HG02588 (cell line): Measurements from ENCODE around the gene ANTXRL.
"Not testable (repeated sequence)": the region's sequence is repeated elsewhere in the genome, so short reads cannot be mapped to it uniquely, and the experiment has no call there.

Experiments used
- ATAC-seq: cut with Tn5 transposase; IDR thresholded peaks from one replicate; pipeline ENCODE4 v1.9.1; 2021; ENCODE audit warnings: mild to moderate bottlenecking, moderate library complexity; ENCODE audit not compliant: unreplicated experiment

Gene ANTXRL

DNA sequence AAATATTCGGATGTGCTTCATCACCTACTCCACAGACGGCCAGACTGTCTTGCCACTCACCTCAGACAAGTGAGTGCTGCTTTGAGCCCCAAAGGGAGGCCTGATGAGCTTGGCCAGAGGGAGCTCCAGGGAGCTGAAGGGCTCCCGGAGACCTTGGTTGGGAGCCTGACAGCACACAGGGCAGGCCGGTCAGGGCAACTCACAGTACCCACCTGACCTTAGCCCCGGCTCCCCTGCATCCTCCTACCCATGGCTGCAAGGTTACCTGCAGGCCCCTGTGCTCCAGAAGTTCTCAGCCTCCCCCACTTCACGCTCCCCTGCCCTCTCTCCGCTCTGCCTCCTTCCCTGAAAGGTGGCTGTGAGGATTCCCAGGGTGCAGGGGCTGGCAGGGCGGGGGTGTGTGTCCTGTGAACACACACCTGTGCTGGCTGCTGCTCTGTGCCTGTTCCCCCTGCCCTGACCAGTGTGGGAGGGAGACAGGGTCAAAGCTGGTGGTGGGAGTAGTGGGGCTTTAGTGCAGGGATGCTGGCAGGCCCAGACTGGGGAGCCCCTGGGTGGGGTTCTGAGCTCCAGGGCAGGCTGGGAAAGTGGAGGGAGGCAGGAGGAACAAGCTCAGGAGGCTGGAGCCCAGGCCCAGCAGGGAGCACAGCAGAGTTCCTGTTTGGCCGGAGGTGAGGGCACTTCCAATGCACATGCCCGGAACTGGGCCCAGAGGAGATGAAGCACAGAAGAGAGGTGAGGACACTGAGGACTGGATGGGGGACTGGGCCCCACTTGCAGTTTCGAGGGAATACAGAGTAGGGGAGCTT is 7.2 kb downstream of the ANTXRL start:
- no peak for ATAC-seq

DNA sequence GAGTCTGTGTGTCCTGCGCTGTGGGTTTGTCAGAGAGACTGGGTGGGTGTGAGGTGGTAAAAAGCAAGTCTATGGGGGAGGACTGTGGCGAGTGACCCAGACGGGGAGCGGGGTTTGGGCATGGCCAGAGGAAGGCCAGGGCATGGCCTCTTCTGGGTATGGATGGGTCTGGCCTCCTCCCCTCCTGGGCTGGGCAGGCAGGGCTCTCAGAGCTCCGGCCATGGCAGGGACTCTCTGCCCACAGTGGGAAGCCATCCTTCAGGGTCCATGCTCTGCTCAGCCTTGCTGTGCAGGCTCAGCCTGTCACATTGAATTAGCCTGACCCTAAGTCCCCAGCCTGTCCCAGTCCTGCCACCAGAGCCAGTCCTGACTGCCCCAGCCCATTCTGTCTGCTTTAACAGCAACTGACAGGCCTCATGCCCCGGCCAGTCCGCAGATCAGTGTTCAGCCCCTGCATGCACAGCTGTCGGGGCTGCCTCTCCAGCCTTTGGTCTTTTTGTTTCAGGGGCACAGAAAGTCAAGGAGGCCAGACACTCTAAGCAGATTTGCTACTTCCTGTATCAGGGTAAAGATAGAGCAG is 7.9 kb downstream of the ANTXRL start:
- ATAC-seq: no peak

DNA sequence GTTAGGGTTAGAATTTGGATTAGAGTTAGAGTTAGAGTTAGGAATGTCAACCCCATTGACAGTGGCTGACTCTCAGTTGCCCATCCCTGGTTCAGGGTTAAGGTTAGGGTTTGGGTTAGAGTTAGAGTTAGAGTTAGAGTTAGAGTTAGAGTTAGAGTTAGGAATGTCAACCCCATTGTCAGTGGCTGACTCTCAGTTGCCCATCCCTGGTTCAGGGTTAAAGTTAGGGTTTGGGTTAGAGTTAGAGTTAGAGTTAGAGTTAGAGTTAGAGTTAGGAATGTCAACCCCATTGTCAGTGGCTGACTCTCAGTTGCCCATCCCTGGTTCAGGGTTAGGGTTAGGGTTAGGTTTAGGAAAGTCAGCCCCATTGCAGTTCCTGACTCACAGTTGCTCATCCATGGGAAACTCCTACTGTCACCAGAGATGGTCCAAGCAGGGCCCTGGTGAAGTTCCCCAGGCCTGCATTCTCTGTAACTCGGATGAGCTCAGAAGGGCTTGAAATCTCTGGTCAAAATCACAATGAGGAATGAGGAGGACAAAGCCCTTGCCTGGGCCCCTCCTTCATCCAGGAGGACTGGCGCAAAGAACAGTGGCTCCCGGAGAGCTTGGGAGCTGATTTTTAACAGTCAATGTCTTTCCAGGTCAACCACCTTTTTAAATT is 8.7 kb downstream of the ANTXRL start:
- not testable (repeated sequence) for ATAC-seq

DNA sequence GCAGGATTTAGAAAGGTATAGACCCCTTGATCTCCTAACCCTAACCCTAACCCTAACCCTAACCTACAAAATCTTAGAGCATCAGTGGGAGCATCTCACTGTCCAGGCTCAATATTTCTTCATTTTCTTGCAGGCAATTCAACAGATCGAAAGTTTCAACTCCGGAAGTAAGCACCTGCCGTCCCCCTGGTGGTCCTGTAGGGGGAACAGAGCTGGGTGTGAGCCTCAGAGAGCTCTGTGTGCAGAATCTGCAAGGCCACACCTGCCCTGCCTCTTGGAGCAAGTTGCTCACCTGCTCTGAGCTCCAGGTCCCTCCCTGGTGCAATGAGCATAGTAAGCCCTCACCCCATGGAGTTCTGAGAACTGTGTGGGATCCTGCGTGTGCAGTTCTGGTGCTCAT is 9.3 kb downstream of the ANTXRL start:
- ATAC-seq: not testable (repeated sequence)

DNA sequence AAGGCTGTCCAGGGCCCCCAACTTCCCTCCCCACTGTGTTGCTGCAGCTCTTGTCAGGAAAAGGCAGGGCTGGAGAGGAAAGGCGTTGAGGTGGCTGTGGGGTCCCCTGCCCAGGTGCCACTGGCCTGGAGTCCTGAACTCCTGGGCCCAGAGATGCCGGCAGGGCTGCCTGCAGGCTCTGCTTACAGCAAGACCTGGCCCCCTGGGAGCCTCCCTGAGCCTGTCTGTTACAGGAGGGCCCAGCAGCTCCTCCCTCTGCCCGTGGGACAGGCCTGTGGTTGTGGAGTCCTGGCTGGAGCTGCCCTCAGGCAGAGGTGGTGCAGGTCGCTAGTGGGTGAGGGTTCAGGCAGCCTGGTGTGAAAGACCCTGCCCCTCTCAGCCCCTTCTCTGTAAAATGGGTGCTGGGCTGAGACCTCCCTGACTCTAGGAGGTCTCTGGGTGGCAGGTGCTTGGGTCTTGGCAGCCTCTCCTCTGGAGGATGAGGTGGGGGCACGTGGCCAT is 9.9 kb downstream of the ANTXRL start:
- ATAC-seq: no peak

DNA sequence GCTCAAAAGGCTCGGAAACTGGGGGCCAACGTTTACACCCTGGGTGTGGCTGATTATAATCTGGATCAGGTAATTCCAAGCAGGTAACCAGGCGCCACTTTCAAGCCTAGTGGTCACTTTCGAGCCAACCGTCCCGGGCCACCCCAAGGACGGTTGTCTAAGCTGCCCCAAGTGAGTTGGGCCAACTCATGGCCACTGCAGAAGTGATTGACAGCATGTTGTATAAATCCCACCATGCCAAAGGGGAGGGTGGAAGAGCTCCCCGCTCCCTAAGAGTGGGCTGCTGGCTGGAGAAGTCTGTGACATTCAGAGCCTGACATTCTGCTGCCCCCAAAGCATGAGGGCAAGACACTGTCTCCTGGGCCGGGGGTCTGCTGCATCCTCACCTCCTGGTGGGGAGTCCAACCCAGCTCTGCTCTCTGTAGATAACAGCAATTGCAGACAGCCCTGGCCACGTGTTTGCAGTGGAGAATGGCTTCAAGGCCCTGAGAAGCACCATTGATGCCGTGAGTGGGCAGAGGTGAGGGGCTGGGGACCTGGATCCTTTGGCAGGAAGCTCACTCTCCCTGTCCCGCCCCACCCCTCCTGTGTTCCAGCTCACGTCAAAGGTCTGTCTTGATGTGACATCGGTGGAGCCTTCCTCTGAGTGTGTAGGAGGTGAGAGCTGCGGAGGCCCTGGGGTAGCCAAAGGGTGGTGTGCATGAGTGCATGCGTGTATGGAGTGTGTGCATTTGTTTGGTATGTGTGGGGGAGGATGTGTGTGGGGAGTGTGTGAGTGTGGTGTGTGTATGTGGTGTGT is 10.8 kb downstream of the ANTXRL start:
- ATAC-seq: no peak

DNA sequence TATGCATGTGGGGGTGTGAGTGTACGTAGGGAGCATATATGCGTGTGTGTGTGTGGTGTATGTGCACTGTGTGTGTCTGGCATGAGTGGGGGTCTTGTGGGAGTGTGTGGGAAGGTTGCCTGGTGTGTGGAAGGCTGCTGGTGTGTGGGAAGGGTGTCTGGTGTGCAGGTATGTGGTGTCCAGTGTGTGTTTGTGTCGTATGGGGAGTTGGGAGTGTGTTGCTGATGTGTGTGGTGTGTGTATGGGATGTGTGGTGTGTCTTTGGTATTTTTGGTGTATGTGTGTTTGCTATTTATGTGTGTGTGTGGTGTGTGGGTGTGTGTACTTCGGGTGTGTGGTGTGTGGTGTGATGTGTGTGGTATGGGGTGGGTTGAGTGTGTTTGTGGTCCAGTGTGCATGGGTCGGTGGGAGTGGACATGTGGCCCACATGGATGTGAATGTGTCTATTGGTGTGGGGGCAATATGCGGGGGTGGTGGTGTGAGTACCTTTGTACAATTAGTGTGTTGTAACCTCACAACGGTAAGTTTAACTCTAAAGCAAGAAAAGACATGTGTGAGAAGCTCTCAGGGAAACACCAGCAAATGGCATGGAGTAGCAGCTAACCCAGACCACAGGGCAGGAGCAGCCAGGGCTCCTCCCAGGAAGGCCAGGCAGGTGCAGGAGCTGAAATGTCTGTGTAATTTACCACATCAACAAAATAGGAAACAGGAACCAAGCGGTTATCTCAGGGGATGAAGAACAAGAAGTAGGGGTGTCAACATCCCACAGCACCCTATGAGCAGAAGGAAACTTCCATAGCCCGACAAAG is 11.9 kb downstream of the ANTXRL start:
- ATAC-seq: no peak

DNA sequence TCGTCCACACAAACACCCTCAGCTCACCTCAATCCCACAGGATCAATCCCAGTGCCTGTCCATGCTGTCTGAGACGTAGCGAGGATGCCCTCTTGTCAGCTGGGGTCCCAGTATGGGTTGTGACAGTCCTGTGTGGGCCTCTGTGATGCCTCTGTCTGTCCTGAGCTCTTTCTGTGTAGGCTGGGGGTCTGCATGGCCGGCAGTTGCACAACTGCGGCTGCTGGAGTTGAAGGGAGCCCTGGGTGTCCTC is 12.4 kb downstream of the ANTXRL start:
- no peak for ATAC-seq

DNA sequence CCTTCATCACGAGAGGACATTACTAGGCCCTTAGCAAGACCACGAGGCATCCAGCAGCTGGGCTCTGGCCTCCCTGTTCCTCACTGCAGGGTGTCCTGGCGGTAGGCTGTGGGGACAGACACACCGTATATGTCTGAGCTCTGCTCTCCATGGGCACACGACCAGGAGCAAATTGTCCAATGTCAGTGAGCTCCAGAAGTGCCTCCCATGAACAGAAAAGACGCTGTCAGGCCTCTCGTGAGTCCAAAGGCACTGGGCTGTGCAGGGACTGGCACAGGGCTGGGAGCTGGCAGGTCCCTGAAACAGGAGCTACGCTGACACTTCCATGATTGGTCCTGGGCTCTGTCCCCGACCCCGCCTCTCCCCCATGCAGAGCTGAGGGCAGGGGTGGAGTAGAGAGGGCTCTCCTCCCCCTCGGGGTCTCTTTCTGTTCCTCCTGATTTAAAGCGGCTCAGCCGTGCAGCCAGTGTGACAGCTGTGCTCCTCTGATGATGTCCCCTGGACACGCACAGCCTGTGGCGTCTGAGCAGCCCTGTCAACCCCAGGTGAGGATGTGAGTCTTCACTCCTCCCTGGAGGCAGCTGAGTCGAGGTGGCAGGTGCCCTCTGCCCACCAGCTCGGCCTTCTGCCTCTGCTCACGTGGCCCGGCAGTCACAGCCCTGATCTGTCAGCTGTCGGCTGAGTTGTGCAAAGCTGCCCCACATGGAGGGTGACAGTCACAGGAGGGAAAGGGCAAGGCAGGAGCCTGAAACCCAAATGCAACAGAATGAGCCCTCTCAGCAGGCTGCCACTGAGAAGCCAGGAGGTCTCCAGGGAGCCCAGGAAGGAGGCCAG is 13.0 kb downstream of the ANTXRL start:
- no peak for ATAC-seq

DNA sequence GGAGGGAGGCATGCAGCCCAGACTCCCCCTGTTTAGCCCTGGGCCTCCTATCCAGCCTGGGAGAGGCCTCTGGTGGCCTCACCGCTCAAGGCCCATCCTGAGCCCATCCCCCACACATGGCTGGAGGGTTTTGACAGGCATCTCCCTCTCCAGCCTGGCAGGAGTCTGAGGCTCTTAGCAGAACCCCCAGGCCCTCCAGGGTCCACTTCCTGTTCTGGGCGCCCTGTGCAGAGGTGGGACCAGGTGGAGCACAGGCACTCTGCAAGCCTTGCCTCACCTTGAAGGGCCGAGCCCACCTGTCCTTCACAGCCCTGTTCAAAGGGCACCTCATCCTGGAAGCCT is 13.5 kb downstream of the ANTXRL start:
- ATAC-seq: not testable (repeated sequence)

DNA sequence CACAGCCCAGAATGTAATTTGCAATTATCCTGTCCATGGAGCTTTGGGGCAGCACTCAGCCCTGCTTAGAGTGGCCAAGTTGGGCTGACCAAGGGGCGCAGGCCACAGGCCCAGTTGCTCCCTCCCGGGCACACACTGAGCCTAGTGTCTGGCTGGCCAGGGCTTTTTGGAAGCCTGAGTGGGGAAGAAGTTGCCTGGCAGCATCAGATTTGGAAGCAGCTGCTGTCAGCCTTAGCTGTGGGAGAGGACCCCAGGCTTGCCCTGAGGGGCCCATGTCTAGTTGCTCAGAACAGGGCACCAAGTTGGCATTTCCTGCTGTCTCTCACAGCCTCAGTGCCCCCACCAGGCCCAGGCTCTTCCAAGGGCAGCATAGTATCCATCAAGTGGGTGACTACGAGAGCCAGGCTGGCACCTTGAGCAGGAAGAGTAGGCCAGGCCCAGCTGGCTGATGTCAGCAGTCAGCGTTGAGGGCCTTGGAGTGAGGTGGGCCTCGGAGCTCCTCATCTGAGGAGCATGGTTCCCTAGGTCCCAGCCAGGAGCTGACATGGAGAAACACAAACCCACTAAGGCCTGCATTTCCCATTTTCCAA is 14.4 kb downstream of the ANTXRL start:
- no peak for ATAC-seq

DNA sequence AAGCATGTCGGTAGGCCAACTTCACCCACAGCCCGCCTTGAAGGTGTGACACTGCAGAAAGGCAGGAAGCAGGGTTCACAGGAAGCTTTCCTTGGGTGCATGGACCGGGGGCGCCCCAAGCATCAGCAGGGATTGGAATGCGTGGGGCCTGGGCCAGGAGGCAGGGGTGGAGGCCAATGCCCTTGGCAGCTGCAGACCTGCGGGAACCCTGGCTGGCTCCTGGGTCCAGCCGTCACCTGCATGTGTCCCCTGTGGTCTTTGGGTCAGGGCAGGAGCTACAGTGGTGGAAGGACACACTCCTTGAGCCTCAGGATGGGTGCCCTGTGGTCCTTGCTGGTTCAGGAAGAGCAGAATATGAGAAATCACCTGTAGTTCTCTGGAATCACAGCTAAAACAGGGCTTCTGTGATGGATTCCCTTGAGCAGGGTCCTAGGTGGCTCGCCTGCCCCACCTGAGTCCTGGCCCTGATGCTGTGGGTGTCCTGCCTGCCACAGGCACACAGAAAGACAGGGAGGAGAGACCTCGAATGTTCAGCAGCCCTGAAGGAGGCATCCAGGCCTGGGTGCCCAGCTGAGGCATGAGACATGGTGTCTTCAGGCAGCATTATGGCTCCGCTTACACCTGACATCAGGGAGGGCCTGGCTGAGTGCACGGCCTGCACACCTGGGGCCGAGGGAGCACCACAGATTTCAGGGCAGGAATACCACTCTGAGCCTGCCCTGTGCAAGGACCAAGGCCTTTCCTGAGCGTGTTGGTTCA is 15.1 kb downstream of the ANTXRL start:
- no peak for ATAC-seq

DNA sequence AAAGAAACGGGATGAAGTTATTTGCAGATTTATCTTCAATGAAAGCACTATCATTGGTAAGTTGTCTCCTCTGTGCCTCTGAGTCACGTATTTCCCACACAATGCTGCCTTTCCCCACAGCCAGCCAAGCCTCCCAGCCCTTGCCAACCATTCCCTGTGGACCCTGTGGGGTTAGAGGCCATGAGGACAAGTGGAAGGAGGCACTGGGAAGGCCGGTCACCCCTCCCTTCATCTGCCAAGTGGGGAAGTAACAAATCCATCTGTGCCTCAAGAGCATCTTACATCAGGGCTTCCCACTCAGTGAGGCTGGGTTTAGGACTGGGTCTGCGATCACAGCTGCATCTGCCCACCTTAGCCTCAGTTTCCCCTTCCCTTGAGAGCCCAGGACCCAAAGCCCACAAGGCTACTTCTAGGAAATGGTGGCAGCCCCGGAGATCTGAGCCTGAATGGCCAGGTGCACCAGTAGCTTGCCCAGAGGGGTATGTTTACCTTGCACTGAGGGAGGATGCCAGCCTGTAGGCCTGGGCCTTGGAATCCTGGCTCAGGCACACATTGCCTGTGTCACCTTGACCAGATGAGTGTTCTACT is 16.1 kb downstream of the ANTXRL start:
- not testable (repeated sequence) for ATAC-seq

DNA sequence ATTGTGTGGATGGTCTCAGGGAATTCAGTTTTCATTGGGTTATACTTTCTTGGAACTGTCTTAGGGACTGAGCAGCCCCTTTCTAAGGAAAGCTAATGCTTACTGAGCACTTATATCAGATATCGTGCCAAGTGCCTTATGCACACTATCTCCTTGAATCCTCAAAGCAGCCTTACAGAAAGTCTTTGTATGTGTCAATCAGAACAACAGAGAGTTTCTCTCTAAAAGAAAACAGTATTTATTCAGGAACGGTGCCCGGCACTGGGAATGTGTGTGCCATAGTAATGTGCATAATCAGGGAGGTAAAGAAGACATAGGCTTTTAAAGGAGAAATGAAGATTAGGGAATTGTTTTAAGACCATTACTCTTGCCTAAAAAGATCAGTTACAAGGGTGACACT is 17.3 kb downstream of the ANTXRL start:
- no peak for ATAC-seq

DNA sequence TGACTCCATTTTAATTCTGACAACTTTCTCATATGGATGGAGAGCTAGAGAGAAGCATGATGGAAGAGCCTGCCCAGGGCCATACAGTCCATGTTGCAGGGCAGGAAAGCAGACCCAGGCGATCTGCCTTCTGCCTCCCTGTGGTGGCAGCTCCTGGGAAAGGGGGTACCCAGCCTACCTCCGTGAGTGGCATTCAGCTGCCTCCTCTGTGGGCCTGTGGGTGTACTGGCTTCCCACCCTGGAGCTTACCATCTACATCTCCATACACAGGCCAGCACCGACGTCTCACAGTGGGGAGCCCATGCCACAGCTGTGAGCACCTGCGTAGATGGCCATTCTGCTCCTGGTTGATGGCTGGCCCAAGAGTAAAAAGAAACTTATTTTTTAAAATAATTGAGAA is 17.9 kb downstream of the ANTXRL start:
- not testable (repeated sequence) for ATAC-seq

DNA sequence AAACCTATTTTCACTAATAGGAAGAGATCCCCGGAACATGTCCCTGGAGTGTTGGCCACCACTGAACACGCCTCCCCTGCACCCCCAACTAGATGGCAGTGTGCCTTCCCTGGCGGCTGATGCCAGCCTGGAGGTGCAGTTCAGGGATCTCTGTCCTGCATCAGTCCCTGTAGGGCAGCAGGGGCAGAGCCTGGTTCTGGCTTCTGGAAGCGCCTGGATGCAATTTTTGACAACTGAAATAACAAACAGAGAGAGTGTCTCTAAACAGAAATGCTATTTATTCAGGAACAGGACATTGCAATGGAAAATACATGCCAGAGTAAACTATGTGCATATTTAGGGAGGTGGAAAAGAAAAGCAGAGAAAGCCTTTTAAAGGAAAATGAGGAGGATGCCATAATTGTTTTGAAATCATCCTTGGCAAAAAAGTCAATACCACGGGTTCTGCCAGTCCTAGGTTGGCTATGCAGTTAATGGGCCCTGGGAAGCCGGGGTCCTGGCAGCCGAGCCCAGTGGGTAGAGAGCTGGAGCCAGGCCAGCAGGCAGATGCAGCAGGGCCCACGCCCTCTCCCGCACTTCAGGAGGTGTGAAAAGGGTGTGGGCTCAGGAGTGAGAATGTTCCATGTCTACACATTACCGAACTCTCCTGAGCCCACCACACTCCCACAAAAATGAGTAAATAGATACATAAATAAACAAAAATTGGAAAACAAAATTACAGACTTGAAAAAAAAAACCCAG is 18.5 kb downstream of the ANTXRL start:
- no peak for ATAC-seq

DNA sequence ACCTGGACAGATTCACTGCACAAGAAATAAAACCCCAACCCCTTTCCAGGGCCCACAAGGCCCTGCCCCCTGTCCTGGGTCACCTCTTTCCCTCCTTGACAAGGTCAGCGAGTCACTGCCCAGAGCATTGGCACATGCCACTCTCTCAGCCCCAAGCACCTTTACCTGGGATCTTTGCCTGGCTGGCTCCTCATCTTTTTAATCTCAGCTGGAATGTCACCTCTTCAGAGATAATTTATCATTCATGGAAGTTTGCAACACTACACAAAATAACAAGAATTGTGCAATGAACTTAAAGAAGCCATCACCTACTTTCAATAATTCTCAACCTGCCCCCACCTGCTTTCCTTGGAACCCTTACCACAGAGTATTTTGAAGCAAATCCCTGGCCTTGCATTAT is 19.2 kb downstream of the ANTXRL start:
- ATAC-seq: no peak
